Lung (tissue), 12 donors: ENCODE measurements around the gene SSC5D. TPM values are rescaled to one million over a fixed set of nuclear protein-coding genes. Genes with fewer than 3 reads are reported as not detected.

Experiments
- ATAC-seq: fragments of 200-7000 bp; cut with Tn5 transposase; one replicate; pipeline ENCODE4 v1.9.1; 2020; ENCODE audit warnings: moderate number of reproducible peaks; ENCODE audit not compliant: insufficient read depth, low FRiP score
- DNase-seq, 3 donors: peaks; one replicate each; pipeline ENCODE4 v3.0.0-alpha.2; 2013 to 2017
- H3K27ac ChIP-seq, 2 donors: one replicate each; pipeline ENCODE4 v1.5.1; 2013; ENCODE audit warnings: mild to moderate bottlenecking in 2 of 2, moderate library complexity in 2 of 2, control low read depth in 1 of 2, inconsistent platforms in 1 of 2, low read depth in 1 of 2, low read length in 1 of 2
- H3K27me3 ChIP-seq, 3 donors: one replicate each; pipeline ENCODE4 v1.5.1; 2013; ENCODE audit warnings: low read length in 2 of 3; ENCODE audit not compliant: control insufficient read depth in 3 of 3, insufficient read depth in 3 of 3
- H3K36me3 ChIP-seq, 4 donors: one replicate each; pipeline ENCODE4 v1.5.1; 2013; ENCODE audit warnings: low read length in 4 of 4, mild to moderate bottlenecking in 1 of 4, moderate library complexity in 1 of 4; ENCODE audit not compliant: control insufficient read depth in 4 of 4, insufficient read depth in 4 of 4
- H3K4me1 ChIP-seq, 5 donors: one replicate each; pipeline ENCODE4 v1.5.1; 2013; ENCODE audit warnings: low read length in 5 of 5, mild to moderate bottlenecking in 2 of 5, moderate library complexity in 1 of 5; ENCODE audit not compliant: control insufficient read depth in 5 of 5, insufficient read depth in 5 of 5
- H3K4me3 ChIP-seq: one replicate; pipeline ENCODE4 v1.5.1; 2013; ENCODE audit warnings: mild to moderate bottlenecking, control low read depth, moderate library complexity
- H3K9ac ChIP-seq, 2 donors: one replicate each; pipeline ENCODE4 v1.5.1; 2013; ENCODE audit warnings: low read length in 2 of 2, control low read depth in 1 of 2; ENCODE audit not compliant: insufficient read depth in 1 of 2
- H3K9me3 ChIP-seq, 4 donors: one replicate each; pipeline ENCODE4 v1.5.1; 2013; ENCODE audit warnings: low read length in 3 of 4, mild to moderate bottlenecking in 1 of 4, moderate library complexity in 1 of 4; ENCODE audit not compliant: control insufficient read depth in 4 of 4, insufficient read depth in 3 of 4
- CTCF ChIP-seq: IDR thresholded peaks from 2 replicates; pipeline ENCODE4 v1.5.1; 2012; ENCODE audit warnings: mild to moderate bottlenecking; ENCODE audit errors: control extremely low read depth, extremely low read depth
- whole genome bisulfite sequencing, 2 donors: extraction: QIAGEN DNeasy Blood & Tissue Kit; methylation state at CpG; one replicate each; pipeline ENCODE4 v1.1.7; 2013; 5-methylcytosine and 5-hydroxymethylcytosine counted together
- polyA plus RNA-seq, 2 donors: library from polyadenylated mRNA; stranded (reverse); fragments of 200-250 nt; gene quantifications; one replicate each; pipeline ENCODE4 v1.2.1, GENCODE V29; 2013
- total RNA-seq, 2 donors: library from RNA; depleted of rRNA in 1 of 2; stranded (reverse); fragments of >200 nt in 1 of 2; gene quantifications; one replicate each; pipeline ENCODE4 v1.2.1, GENCODE V29; 2014 to 2021
- donor health status: control.
- donor health status: control.
- donor health status: Bipolar disorder and iron deficiency.
- donor health status: healthy.
- donor health status: DM: yes; HTN: yes; CAD: no.

SSC5D gene
- total and polyA plus RNA-seq, 4 donors = 0.66 to 8.4 (median 4.4) TPM

GRCh38 chr19:55559684-55560083 lies 71.4 kb downstream of the SSC5D start:
- no peak for TF ChIP-seq CTCF
- DNase-seq (no peak), ATAC-seq (no peak)
- peaks cover 0 to 5% (median 4%) of the 10 kb centered on the region in 5 donors for H3K4me1 ChIP-seq
- peaks cover 0 to 2% (median 0%) of the 10 kb centered on the region in 3 donors for H3K27me3 ChIP-seq
- no peak overlapping the region for H3K9ac ChIP-seq
- peaks cover 0 to 4% (median 0%) of the 10 kb centered on the region in 4 donors for H3K9me3 ChIP-seq
- no peak overlapping the region for H3K4me3 ChIP-seq
- 83 to 92% methylated on average over 9 of the region's 9 CpGs for WGBS, 2 donors
- H3K36me3 ChIP-seq = no peaks in the 10 kb centered on the region
- no peak overlapping the region for H3K27ac ChIP-seq

GRCh38 chr19:55563261-55563690 lies 75.0 kb downstream of the SSC5D start:
- H3K27ac ChIP-seq = peak overlapping the region in 1 of 2 donors; percentile 85
- ATAC-seq (no peak), DNase-seq (peak; percentile 33 to 53 (median 47))
- H3K9ac ChIP-seq = peak overlapping the region in 1 of 2 donors; percentile 23
- peaks cover 0 to 2% (median 0%) of the 10 kb centered on the region in 3 donors for H3K27me3 ChIP-seq
- H3K4me3 ChIP-seq = no peak overlapping the region
- H3K4me1 ChIP-seq = peaks cover 0 to 5% (median 4%) of the 10 kb centered on the region in 5 donors
- TF ChIP-seq CTCF = no peak
- peaks cover 0 to 4% (median 0%) of the 10 kb centered on the region in 4 donors for H3K9me3 ChIP-seq
- no peaks in the 10 kb centered on the region for H3K36me3 ChIP-seq
- 53 to 54% methylated on average over 12 of the region's 12 CpGs for WGBS, 2 donors

GRCh38 chr19:55566823-55567222 lies 78.6 kb downstream of the SSC5D start:
- Histone ChIP-seq H3K9ac (no peak overlapping the region), H3K36me3 (no peaks in the 10 kb centered on the region), H3K9me3 (no peaks in the 10 kb centered on the region), H3K4me1 (peaks cover 0 to 5% (median 4%) of the 10 kb centered on the region in 5 donors), H3K27me3 (no peaks in the 10 kb centered on the region), H3K27ac (no peak overlapping the region), H3K4me3 (no peak overlapping the region)
- DNase-seq = no peak
- no peak for ATAC-seq
- no peak for TF ChIP-seq CTCF
- 44 to 62% methylated on average over 9 of the region's 9 CpGs for WGBS, 2 donors
